Measurements from ENCODE around the gene PDLIM5.

DNA sequence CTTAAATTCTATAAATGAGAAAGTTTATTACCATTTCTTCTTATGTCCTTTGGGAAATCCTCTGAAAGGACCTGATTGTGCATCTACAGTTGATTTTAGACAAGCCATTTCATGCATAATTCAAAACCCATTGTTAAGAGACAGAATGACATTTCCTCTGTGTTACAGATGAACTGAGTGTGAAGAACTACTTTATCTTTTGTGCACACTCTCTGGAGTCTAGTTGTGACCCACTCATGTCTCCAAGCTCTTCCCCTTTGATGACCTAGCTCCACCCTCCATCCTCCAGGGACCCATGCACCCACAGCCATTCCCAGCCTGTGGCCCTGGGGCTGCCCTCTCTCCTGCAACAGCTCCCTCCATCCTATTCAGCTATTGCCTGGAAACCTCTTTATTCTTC, 248.6 kb downstream of the PDLIM5 start:
- TF ChIP-seq CTCF (conservative IDR thresholded peaks at IDR 0.05; ENCODE audit: low read length) (no peak), EZH2phosphoT487 (IDR thresholded peaks at IDR 0.05; ENCODE audit: borderline replicate concordance) (no peak)
